GM19043 (cell line): Measurements from ENCODE around the gene FAM180A.
"Not testable (repeated sequence)": the region's sequence is repeated elsewhere in the genome, so short reads cannot be mapped to it uniquely, and the experiment has no call there.

Experiments
- ATAC-seq: cut with Tn5 transposase; IDR thresholded peaks from one replicate; pipeline ENCODE4 v1.9.1; 2021; ENCODE audit warnings: low read depth; ENCODE audit not compliant: unreplicated experiment

Gene FAM180A

GRCh38 chr7:135748770-135749169 lies at the start of gene FAM180A:
Gene FAM180A, minus strand, starts transcription at chr7:135748813. Its CDS starts 233 bp downstream, at chr7:135748580.
- no peak for ATAC-seq

GRCh38 chr7:135798095-135798494 lies 49.5 kb upstream of the FAM180A start:
- ATAC-seq: no peak

- no peak for ATAC-seq
Observed at GRCh38 chr7:135795846-135796570, 47.4 kb upstream of the FAM180A start.

- no peak for ATAC-seq
Observed at GRCh38 chr7:135793841-135794240, 45.2 kb upstream of the FAM180A start.

GRCh38 chr7:135792866-135793265 lies 44.3 kb upstream of the FAM180A start:
- ATAC-seq: no peak

GRCh38 chr7:135792363-135792668 lies 43.7 kb upstream of the FAM180A start:
- ATAC-seq: no peak

- ATAC-seq: no peak
Observed at GRCh38 chr7:135791543-135792362, 43.1 kb upstream of the FAM180A start.

GRCh38 chr7:135790371-135790977 lies 41.9 kb upstream of the FAM180A start:
- no peak for ATAC-seq

- ATAC-seq: no peak
Observed at GRCh38 chr7:135789956-135790355, 41.3 kb upstream of the FAM180A start.

- ATAC-seq: no peak
Observed at GRCh38 chr7:135789431-135789830, 40.8 kb upstream of the FAM180A start.

GRCh38 chr7:135786911-135787310 lies 38.3 kb upstream of the FAM180A start:
- no peak for ATAC-seq

GRCh38 chr7:135785065-135785464 lies 36.5 kb upstream of the FAM180A start:
- ATAC-seq: no peak

GRCh38 chr7:135784013-135784412 lies 35.4 kb upstream of the FAM180A start:
- no peak for ATAC-seq

- ATAC-seq: no peak
Observed at GRCh38 chr7:135782801-135783200, 34.2 kb upstream of the FAM180A start.

- ATAC-seq: no peak
Observed at GRCh38 chr7:135782377-135782776, 33.8 kb upstream of the FAM180A start.

GRCh38 chr7:135777626-135778398 lies 29.2 kb upstream of the FAM180A start:
- ATAC-seq: no peak

- ATAC-seq: not testable (repeated sequence)
Observed at GRCh38 chr7:135775915-135776314, 27.3 kb upstream of the FAM180A start.

GRCh38 chr7:135775230-135775629 lies 26.6 kb upstream of the FAM180A start:
- ATAC-seq: no peak

- no peak for ATAC-seq
Observed at GRCh38 chr7:135774284-135774683, 25.7 kb upstream of the FAM180A start.

- ATAC-seq: no peak
Observed at GRCh38 chr7:135773464-135773863, 24.9 kb upstream of the FAM180A start.
